ENCODE results near the gene CBFB. TPM values are rescaled to one million over a fixed set of nuclear protein-coding genes. Genes with fewer than 3 reads are reported as not detected.

The CBFB gene
- total RNA-seq, 2 experiments from 2014 or later: 58.8 to 59.6 TPM

- no peaks in the 10 kb centered on the region for H3K9me3 ChIP-seq (ENCODE audit: control insufficient read depth in 1 of 2, insufficient read depth in 1 of 2, low read length in 2 of 2)
- H3K4me3 ChIP-seq (ENCODE audit: low read length): no peak overlapping the region
- ATAC-seq (ENCODE audit: poor library complexity) (no peak), DNase-seq (no peak)
- Mint-ChIP-seq H3K9me3 (no peaks in the 10 kb centered on the region), H3K4me1 (ENCODE audit: low read depth) (peaks cover 7% of the 10 kb centered on the region), H3K36me3 (ENCODE audit: low read depth) (peaks cover 13% of the 10 kb centered on the region), H3K27ac (no peak overlapping the region), H3K27me3 (no peaks in the 10 kb centered on the region), H3K4me3 (no peak overlapping the region)
- peaks cover 1% of the 10 kb centered on the region for H3K36me3 ChIP-seq (ENCODE audit: insufficient read depth, low read length)
- H3K27ac ChIP-seq (ENCODE audit: low read depth in 1 of 2, low read length in 2 of 2): no peak overlapping the region
- ChIA-PET POLR2A (no interaction called here), CTCF (interaction anchor here (1.5 kb wide), 1 partner anchor 50 kb away, joined by 7 read pairs; no protein-coding TSS in a partner anchor)
- H3K27me3 ChIP-seq (ENCODE audit: control insufficient read depth in 1 of 2, insufficient read depth in 2 of 2, low read length in 2 of 2): no peaks in the 10 kb centered on the region
- TF ChIP-seq, protein P1, sequence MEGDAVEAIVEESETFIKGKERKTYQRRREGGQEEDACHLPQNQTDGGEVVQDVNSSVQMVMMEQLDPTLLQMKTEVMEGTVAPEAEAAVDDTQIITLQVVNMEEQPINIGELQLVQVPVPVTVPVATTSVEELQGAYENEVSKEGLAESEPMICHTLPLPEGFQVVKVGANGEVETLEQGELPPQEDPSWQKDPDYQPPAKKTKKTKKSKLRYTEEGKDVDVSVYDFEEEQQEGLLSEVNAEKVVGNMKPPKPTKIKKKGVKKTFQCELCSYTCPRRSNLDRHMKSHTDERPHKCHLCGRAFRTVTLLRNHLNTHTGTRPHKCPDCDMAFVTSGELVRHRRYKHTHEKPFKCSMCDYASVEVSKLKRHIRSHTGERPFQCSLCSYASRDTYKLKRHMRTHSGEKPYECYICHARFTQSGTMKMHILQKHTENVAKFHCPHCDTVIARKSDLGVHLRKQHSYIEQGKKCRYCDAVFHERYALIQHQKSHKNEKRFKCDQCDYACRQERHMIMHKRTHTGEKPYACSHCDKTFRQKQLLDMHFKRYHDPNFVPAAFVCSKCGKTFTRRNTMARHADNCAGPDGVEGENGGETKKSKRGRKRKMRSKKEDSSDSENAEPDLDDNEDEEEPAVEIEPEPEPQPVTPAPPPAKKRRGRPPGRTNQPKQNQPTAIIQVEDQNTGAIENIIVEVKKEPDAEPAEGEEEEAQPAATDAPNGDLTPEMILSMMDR (IDR thresholded peaks at IDR 0.05): no peak
- intact Hi-C loops (cut with DNase I, micrococcal nuclease): loop anchor here in 1 of 2 experiments (5.0 kb wide), 2 partner anchors 77 to 142 kb away; partner anchors contain the start of genes FHOD1, MATCAP1 and SLC9A5
- H3K4me1 ChIP-seq (ENCODE audit: insufficient read depth, low read length): peaks cover 8% of the 10 kb centered on the region
Measured at GRCh38 chr16:67104845-67105244, 75.9 kb downstream of the CBFB start.

DNA sequence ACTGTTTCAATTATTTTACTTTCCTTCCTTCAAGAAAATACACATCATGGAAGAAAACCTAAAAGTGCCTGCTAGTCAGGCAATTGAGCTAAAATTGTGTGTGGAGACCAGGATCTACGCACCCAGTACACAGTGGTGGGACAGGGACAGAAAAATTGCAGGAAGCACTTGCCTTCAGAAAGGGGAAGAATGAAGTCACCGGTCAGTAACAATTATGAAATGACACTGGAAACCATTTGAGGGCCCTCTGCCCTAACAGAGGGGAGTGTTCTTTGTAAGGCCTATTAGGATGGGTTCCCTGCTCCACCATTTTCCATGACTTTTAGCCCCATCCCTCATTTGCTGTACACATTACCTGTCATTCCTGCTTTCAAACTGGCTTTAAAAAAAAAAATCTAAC is 76.3 kb downstream of the CBFB start:
- DNase-seq: no peak
- Histone ChIP-seq H3K27ac (ENCODE audit: low read depth in 1 of 2, low read length in 2 of 2) (no peak overlapping the region), H3K27me3 (ENCODE audit: control insufficient read depth in 1 of 2, insufficient read depth in 2 of 2, low read length in 2 of 2) (no peaks in the 10 kb centered on the region), H3K36me3 (ENCODE audit: insufficient read depth, low read length) (no peaks in the 10 kb centered on the region), H3K4me1 (ENCODE audit: insufficient read depth, low read length) (peaks cover 11% of the 10 kb centered on the region), H3K9me3 (ENCODE audit: control insufficient read depth in 1 of 2, insufficient read depth in 1 of 2, low read length in 2 of 2) (no peaks in the 10 kb centered on the region), H3K4me3 (ENCODE audit: low read length) (no peak overlapping the region)
- Mint-ChIP-seq H3K27me3 (no peaks in the 10 kb centered on the region), H3K4me1 (ENCODE audit: low read depth) (peaks cover 9% of the 10 kb centered on the region), H3K9me3 (no peaks in the 10 kb centered on the region), H3K4me3 (no peak overlapping the region), H3K36me3 (ENCODE audit: low read depth) (peaks cover 17% of the 10 kb centered on the region), H3K27ac (no peak overlapping the region)
- intact Hi-C loops (cut with DNase I, micrococcal nuclease): loop anchor here in 1 of 2 experiments (5.0 kb wide), 2 partner anchors 77 to 142 kb away; partner anchors contain the start of genes FHOD1, MATCAP1 and SLC9A5
- TF ChIP-seq, protein P1 (IDR thresholded peaks at IDR 0.05): no peak
- no peak for ATAC-seq (ENCODE audit: poor library complexity)
- POLR2A ChIA-PET: no interaction called here
- CTCF ChIA-PET: interaction anchor here (1.9 kb wide), 1 partner anchor 50 kb away, joined by 7 read pairs; no protein-coding TSS in a partner anchor

- ATAC-seq (ENCODE audit: poor library complexity): no peak
- Mint-ChIP-seq H3K27me3 (no peaks in the 10 kb centered on the region), H3K4me3 (no peak overlapping the region), H3K27ac (no peak overlapping the region), H3K4me1 (ENCODE audit: low read depth) (peaks cover 16% of the 10 kb centered on the region), H3K9me3 (no peaks in the 10 kb centered on the region), H3K36me3 (ENCODE audit: low read depth) (peaks cover 15% of the 10 kb centered on the region)
- ChIA-PET POLR2A (interaction anchor here (0.7 kb wide), 1 partner anchor 74 kb away, joined by 3 read pairs; no protein-coding TSS in a partner anchor), CTCF (interaction anchor here (1.9 kb wide), 1 partner anchor 49 kb away, joined by 7 read pairs; no protein-coding TSS in a partner anchor)
- Histone ChIP-seq H3K9me3 (ENCODE audit: control insufficient read depth in 1 of 2, insufficient read depth in 1 of 2, low read length in 2 of 2) (no peaks in the 10 kb centered on the region), H3K4me1 (ENCODE audit: insufficient read depth, low read length) (peaks cover 17% of the 10 kb centered on the region), H3K4me3 (ENCODE audit: low read length) (no peak overlapping the region), H3K27ac (ENCODE audit: low read depth in 1 of 2, low read length in 2 of 2) (no peak overlapping the region), H3K27me3 (ENCODE audit: control insufficient read depth in 1 of 2, insufficient read depth in 2 of 2, low read length in 2 of 2) (no peaks in the 10 kb centered on the region), H3K36me3 (ENCODE audit: insufficient read depth, low read length) (no peaks in the 10 kb centered on the region)
- DNase-seq: no peak
- intact Hi-C loops (cut with DNase I, micrococcal nuclease): loop anchor here in 1 of 2 experiments (5.0 kb wide), 2 partner anchors 76 to 141 kb away; partner anchors contain the start of genes FHOD1, MATCAP1 and SLC9A5
- TF ChIP-seq, protein P1 (IDR thresholded peaks at IDR 0.05): no peak
Measured at GRCh38 chr16:67105881-67106280, 76.9 kb downstream of the CBFB start.

Measured in CD4-positive, alpha-beta T cell (primary cell).